Heart right ventricle (tissue), 16 donors: ENCODE results near the gene NR2F1-AS1. TPM values are rescaled to one million over a fixed set of nuclear protein-coding genes. Genes with fewer than 3 reads are reported as not detected.

Source experiments
- ATAC-seq, 8 donors: fragments of 200-7000 bp; cut with Tn5 transposase; one replicate each; pipeline ENCODE4 v1.9.1; 2020; ENCODE audit warnings: mild to moderate bottlenecking in 8 of 8, moderate library complexity in 8 of 8, moderate number of reproducible peaks in 1 of 8
- DNase-seq, 2 donors: peaks; one replicate each; pipeline ENCODE4 v3.0.0-alpha.2; 2020
- H3K27ac ChIP-seq, 10 donors: fragments of 200-600 bp; sonication (generic) in 2 of 10; one replicate each; pipeline versions ENCODE4 v1.5.0 to v1.8.0; 2020 to 2022; ENCODE audit warnings: mild to moderate bottlenecking in 3 of 10
- H3K27me3 ChIP-seq, 7 donors: fragments of 200-600 bp; one replicate each; pipeline ENCODE4 v1.8.0; 2021 to 2022; ENCODE audit warnings: mild to moderate bottlenecking in 2 of 7
- H3K36me3 ChIP-seq, 9 donors: fragments of 200-600 bp; sonication (generic) in 1 of 9; one replicate each; pipeline versions ENCODE4 v1.5.0 to v1.8.0; 2020 to 2022; ENCODE audit warnings: mild to moderate bottlenecking in 2 of 9
- H3K4me1 ChIP-seq, 9 donors: fragments of 200-600 bp; sonication (generic) in 1 of 9; one replicate each; pipeline versions ENCODE4 v1.5.0 to v1.8.0; 2020 to 2022; ENCODE audit warnings: mild to moderate bottlenecking in 4 of 9
- H3K4me3 ChIP-seq, 10 donors: fragments of 200-600 bp; sonication (generic) in 2 of 10; one replicate each; pipeline versions ENCODE4 v1.5.0 to v1.8.0; 2020 to 2022; ENCODE audit warnings: mild to moderate bottlenecking in 7 of 10, moderate library complexity in 2 of 10
- H3K9me3 ChIP-seq, 11 donors: fragments of 200-600 bp in 10 of 11; sonication (generic) in 2 of 11; one replicate each; pipeline versions ENCODE4 v1.5.0 to v1.8.0; 2013 to 2022; ENCODE audit warnings: mild to moderate bottlenecking in 2 of 11, control low read depth in 1 of 11, moderate library complexity in 1 of 11
- WGBS, 2 donors: extraction: QIAGEN DNeasy Blood & Tissue Kit; methylation state at CpG; one replicate each; pipeline ENCODE4 v1.1.7; 2013; ENCODE audit warnings: inconsistent platforms in 1 of 2; 5-methylcytosine and 5-hydroxymethylcytosine counted together
- intact Hi-C, 10 donors: fragments of 100-400 bp; cut with DNase I; formaldehyde crosslinking; loops; one replicate each; pipeline versions ENCODE4 v1.11.1 to v1.14.2; 2022
- polyA plus RNA-seq, 2 donors: library from polyadenylated mRNA; stranded (reverse); fragments of 200-250 nt; gene quantifications; one replicate each; pipeline ENCODE4 v1.2.3, GENCODE V29; 2013
- total RNA-seq, 10 donors: library from RNA; stranded (reverse); fragmentation: NEBNext Ultra II Directional in 3 of 10; extraction: Animal tissue kit (Norgen Biotek cat#: 25700) in 3 of 10; gene quantifications; one replicate each; pipeline versions ENCODE4 v1.2.1 to v1.2.4, GENCODE V29; 2021 to 2023
- TF ChIP-seq, protein P1 (sequence below), 9 donors: fragments of 200-600 bp; sonication (generic) in 2 of 9; IDR thresholded peaks; one replicate each; pipeline versions ENCODE4 v1.5.0 to v1.8.0; 2021 to 2022; ENCODE audit warnings: antibody characterized with exemption in 9 of 9, mild to moderate bottlenecking in 5 of 9, moderate library complexity in 1 of 9
- donor health status: Arrhythmogenic right ventricular cardiomyopathy.
- donor health status: ischemic (EF 13 %, LVEDD 7.1; RV severe dilation, severe dysfunction).
- donor health status: healthy with polysubstance abuse.
- donor health status: DM: no; HTN: yes; CAD: no.
- donor health status: DM: no; HTN: no; CAD: no.
- donor health status: ischemic (EF 25% LVEDD 6.9; RV normal size, moderate dysfunction).
- donor health status: ischemic (EF 25% LVEDD 5.7; RV mildly dilated, moderate dysfunction).
- donor health status: healthy.
- donor health status: DM: yes; HTN: yes; CAD: no.
- donor health status: Ischemic cardiomyopathy.
- donor health status: ischemic (EF 35%, LVEDD 5.7; RV mildly dilated, moderate dysfunction).
- donor health status: nonischemic (EF 11% LVEDD 7.7; RV severe dilation, severe dysfunction).
- donor health status: DM: yes; HTN: yes; CAD: no.
- donor health status: PGD.
- donor health status: ischemic (EF 29% LVEDD 5.4; RV normal size, mild dysfunction).
- donor health status: nonischemic (EF 23%, LVEDD 6.1; RV moderate dilation, normal function).

The NR2F1-AS1 gene
- total and polyA plus RNA-seq, 12 donors: 0.41 to 2.9 (median 0.59) TPM; not detected in 1

DNA sequence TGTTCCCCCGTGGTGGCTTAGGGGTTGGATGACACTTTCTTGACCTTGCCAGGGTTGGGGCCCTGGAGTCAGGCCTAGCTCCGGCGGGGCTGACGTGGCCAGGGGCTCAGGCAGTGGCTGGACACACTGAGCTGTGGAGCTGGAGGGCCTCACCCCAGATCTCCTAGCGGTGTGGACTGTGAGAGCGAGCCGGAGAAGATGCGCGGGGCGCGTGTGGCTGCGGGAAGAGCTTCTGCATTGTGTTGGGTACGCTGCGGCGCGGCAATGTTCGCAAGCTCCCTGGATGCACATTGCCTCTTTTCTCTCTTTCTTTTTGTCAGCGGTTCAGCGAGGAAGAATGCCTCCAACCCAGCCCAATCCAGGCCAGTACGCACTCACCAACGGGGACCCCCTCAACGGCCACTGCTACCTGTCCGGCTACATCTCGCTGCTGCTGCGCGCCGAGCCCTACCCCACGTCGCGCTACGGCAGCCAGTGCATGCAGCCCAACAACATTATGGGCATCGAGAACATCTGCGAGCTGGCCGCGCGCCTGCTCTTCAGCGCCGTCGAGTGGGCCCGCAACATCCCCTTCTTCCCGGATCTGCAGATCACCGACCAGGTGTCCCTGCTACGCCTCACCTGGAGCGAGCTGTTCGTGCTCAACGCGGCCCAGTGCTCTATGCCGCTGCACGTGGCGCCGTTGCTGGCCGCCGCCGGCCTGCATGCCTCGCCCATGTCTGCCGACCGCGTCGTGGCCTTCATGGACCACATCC is 6.8 kb upstream of the NR2F1-AS1 start:
- Histone ChIP-seq H3K9me3 (no peaks in the 10 kb centered on the region), H3K4me1 (peaks cover 0 to 25% (median 12%) of the 10 kb centered on the region in 9 donors), H3K27ac (no peak overlapping the region), H3K27me3 (peaks cover 14 to 92% (median 71%) of the 10 kb centered on the region in 7 donors), H3K36me3 (no peaks in the 10 kb centered on the region), H3K4me3 (peak overlapping the region in 1 of 10 donors; percentile 10)
- ATAC-seq: no peak
- intact Hi-C loops: loop anchor here in 5 of 10 donors (10.0 kb wide), 3 partner anchors 217 to 1107 kb away; no protein-coding TSS in a partner anchor
- TF ChIP-seq, protein P1, sequence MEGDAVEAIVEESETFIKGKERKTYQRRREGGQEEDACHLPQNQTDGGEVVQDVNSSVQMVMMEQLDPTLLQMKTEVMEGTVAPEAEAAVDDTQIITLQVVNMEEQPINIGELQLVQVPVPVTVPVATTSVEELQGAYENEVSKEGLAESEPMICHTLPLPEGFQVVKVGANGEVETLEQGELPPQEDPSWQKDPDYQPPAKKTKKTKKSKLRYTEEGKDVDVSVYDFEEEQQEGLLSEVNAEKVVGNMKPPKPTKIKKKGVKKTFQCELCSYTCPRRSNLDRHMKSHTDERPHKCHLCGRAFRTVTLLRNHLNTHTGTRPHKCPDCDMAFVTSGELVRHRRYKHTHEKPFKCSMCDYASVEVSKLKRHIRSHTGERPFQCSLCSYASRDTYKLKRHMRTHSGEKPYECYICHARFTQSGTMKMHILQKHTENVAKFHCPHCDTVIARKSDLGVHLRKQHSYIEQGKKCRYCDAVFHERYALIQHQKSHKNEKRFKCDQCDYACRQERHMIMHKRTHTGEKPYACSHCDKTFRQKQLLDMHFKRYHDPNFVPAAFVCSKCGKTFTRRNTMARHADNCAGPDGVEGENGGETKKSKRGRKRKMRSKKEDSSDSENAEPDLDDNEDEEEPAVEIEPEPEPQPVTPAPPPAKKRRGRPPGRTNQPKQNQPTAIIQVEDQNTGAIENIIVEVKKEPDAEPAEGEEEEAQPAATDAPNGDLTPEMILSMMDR (IDR thresholded peaks at IDR 0.05): no peak
- 17 to 30% methylated on average over 57 to 59 of the region's 59 CpGs for WGBS, 2 donors
- no peak for DNase-seq

DNA sequence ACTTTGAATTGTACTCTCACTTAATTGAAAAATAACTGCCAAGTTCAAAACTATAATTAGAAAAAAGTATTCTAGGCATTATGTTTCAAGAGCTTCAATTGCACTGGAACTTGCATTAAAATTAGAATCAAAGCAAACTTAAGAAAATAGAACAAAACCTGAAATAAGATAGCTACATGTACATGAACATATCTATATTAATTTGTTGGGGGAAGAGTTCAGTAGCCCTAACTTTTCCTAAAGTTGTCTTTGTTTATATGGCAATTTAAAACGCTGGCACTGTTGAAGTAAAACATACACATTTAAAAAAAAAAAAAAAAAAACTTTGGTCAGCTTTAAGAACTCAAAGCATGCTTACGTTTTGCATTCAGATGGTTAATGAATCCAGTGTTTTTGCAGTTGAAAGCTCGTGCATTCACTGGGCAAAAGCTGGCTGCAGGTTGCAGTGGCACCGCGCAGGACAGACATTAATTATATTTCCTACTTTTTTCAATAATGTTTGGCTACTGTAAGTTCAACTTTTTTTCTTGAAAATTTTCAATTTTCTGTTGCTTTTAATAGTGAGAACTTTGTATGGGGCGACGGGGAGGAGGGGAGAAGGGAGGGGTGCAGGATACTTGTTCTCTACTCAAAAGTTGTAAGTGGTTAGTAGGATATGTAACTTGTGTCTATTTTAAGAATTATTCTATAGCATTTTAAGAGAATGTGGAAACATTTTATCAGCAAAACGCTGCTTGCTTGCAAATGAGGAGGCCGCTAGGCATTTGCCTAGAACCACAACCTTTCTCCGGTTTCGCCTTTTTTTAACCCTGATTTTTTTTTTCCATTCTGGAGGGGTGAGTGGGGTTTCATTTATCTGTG is 5.9 kb upstream of the NR2F1-AS1 start:
- WGBS, 2 donors: 44 to 49% methylated on average over 11 of the region's 11 CpGs
- H3K27me3 ChIP-seq: peaks cover 14 to 92% (median 71%) of the 10 kb centered on the region in 7 donors
- ATAC-seq (no peak), DNase-seq (no peak)
- H3K27ac ChIP-seq: no peak overlapping the region
- H3K36me3 ChIP-seq: no peaks in the 10 kb centered on the region
- no peak overlapping the region for H3K4me3 ChIP-seq
- H3K9me3 ChIP-seq: no peaks in the 10 kb centered on the region
- intact Hi-C loops: loop anchor here in 5 of 10 donors (10.0 kb wide), 3 partner anchors 218 to 1108 kb away; no protein-coding TSS in a partner anchor
- peaks cover 0 to 33% (median 12%) of the 10 kb centered on the region in 9 donors for H3K4me1 ChIP-seq
- TF ChIP-seq, protein P1 (IDR thresholded peaks at IDR 0.05): no peak

DNA sequence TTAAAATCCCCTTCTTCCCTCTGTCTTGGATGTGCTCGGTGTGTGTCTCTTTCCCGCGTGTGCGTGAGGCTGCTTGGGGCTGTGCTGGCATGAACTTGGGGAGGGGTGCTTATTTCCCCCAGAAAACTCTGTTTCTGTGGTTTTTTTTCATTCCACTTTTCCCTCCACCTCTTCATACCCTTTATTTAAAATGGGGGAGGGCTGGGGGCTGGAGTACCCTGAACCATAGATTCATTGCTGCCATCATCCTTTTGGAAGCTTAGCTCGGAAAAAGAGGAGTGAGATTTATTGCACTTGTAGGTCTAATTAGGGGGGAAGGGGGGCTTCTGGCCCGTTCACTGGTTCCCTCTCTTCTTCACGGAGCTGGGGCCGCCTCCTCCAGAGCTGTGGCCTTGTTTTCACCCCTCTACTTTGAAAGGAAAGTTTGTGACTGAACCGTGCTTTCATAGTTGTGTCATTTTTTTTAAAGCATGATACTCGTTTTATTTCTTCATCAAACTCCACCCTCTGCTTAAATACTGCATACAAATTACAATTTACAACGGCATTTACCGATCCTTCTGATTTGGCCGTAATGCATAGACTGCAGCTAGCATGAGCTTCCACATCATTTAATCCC is 4.9 kb upstream of the NR2F1-AS1 start:
- 15 to 22% methylated on average over 13 of the region's 13 CpGs for WGBS, 2 donors
- TF ChIP-seq, protein P1 (IDR thresholded peaks at IDR 0.05): no peak
- Histone ChIP-seq H3K27me3 (peaks cover 14 to 89% (median 70%) of the 10 kb centered on the region in 7 donors), H3K36me3 (no peaks in the 10 kb centered on the region), H3K27ac (no peak overlapping the region), H3K9me3 (no peaks in the 10 kb centered on the region), H3K4me1 (peaks cover 0 to 38% (median 15%) of the 10 kb centered on the region in 9 donors), H3K4me3 (peak overlapping the region in 6 of 10 donors; percentile 48 to 54 (median 52))
- DNase-seq (no peak), ATAC-seq (no peak)
- intact Hi-C loops: loop anchor here in 5 of 10 donors (10.0 kb wide), 3 partner anchors 219 to 1109 kb away; no protein-coding TSS in a partner anchor
